Measurements from ENCODE around the gene IP6K1. TPM values are rescaled to one million over a fixed set of nuclear protein-coding genes. Genes with fewer than 3 reads are reported as not detected.

The IP6K1 gene
- polyA plus RNA-seq, 1 donor (not counting 4 experiments of a cell fraction or from before 2014, with no cell fraction given) = 24.5 TPM

DNA sequence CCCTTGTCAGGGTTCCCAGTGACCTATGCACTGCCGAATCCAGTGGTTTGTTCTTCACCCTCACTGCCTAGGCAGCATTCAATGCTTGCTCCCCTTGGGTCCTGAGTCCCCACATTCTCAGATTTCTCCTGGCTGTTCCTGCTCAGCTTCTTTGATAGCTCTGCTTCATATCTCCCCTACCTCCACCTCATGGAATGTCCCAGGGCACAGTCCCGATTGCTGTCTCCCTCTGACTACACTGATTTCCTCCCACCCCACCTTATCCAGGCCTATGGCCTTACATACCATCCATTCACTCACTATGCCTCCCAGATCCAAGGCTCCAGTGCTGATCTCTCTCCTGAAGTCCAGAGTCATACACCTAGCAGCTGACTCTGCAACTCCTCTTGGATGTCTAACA, 14.8 kb upstream of the IP6K1 start:
- DNase-seq (ENCODE audit: low read depth, low spot score) (no peak), FAIRE-seq (peak; percentile 29)
- H3K9ac ChIP-seq (ENCODE audit: control insufficient read depth, extremely low read depth, insufficient read depth, low read length) = no peak overlapping the region
- peaks cover 12% of the 10 kb centered on the region for H3K79me2 ChIP-seq (ENCODE audit: control insufficient read depth, insufficient read depth, low read length)
- TF ChIP-seq, protein P1, sequence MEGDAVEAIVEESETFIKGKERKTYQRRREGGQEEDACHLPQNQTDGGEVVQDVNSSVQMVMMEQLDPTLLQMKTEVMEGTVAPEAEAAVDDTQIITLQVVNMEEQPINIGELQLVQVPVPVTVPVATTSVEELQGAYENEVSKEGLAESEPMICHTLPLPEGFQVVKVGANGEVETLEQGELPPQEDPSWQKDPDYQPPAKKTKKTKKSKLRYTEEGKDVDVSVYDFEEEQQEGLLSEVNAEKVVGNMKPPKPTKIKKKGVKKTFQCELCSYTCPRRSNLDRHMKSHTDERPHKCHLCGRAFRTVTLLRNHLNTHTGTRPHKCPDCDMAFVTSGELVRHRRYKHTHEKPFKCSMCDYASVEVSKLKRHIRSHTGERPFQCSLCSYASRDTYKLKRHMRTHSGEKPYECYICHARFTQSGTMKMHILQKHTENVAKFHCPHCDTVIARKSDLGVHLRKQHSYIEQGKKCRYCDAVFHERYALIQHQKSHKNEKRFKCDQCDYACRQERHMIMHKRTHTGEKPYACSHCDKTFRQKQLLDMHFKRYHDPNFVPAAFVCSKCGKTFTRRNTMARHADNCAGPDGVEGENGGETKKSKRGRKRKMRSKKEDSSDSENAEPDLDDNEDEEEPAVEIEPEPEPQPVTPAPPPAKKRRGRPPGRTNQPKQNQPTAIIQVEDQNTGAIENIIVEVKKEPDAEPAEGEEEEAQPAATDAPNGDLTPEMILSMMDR (optimal IDR thresholded peaks at IDR 0.05 in 1 of 3, IDR thresholded peaks at IDR 0.05 in 1 of 3, conservative IDR thresholded peaks at IDR 0.05 in 1 of 3; ENCODE audit: extremely low read depth in 1 of 3, insufficient read depth in 2 of 3, low read length in 3 of 3) = no peak
- TF ChIP-seq EZH2 (IDR thresholded peaks at IDR 0.05; ENCODE audit: low read length) = no peak
- peaks cover 29% of the 10 kb centered on the region for H3K4me1 ChIP-seq (ENCODE audit: control insufficient read depth, extremely low read depth, insufficient read depth, low read length)
- H3K4me3 ChIP-seq (ENCODE audit: control insufficient read depth in 2 of 3, extremely low read depth in 1 of 3, insufficient read depth in 2 of 3, low read depth in 1 of 3, low read length in 3 of 3) = no peak overlapping the region
- no peak overlapping the region for H2AFZ ChIP-seq (ENCODE audit: control insufficient read depth, low read length)
- H3K9me3 ChIP-seq (ENCODE audit: control insufficient read depth, low read depth, low read length) = no peaks in the 10 kb centered on the region
- no peaks in the 10 kb centered on the region for H3K27me3 ChIP-seq (ENCODE audit: control insufficient read depth, extremely low read depth, insufficient read depth, low read length)
- dilution Hi-C loops (cut with MboI; ENCODE audit: extremely low pct_ligation_motif_present, low sequenced_read_pairs) = no loop called here
- H3K9me1 ChIP-seq (ENCODE audit: control insufficient read depth, extremely low read depth, insufficient read depth, low read length) = peaks cover 4% of the 10 kb centered on the region
- H3K4me2 ChIP-seq (ENCODE audit: control insufficient read depth, extremely low read depth, insufficient read depth, low read depth, low read length) = no peak overlapping the region
- H3K27ac ChIP-seq (ENCODE audit: control insufficient read depth, insufficient read depth, low read length) = no peak overlapping the region
- peaks cover 7% of the 10 kb centered on the region for H4K20me1 ChIP-seq (ENCODE audit: control insufficient read depth, extremely low read depth, insufficient read depth, low read length)
- H3K36me3 ChIP-seq (ENCODE audit: control insufficient read depth in 2 of 2, extremely low read depth in 1 of 2, insufficient read depth in 2 of 2, low read length in 2 of 2) = peaks cover 0 to 8% of the 10 kb centered on the region in 2 experiments

DNA sequence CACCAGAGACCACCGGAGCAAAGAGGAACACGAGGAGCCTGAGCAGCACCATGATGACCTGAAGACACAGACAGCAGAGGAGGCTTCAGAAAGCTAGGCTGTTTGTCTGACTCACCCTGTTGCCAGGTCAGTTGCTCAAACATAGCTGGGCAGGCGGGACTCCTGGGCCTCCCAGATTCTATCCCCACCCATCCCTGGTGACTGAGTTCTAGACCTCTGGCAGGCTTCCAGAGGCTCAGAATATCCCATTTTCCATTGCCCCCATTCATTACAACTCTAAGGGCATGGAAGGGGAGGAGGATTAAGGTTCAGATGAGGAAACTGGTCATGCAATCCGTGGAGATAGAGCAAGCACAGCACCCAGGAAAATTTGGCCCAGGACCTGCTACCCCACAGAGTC, 13.4 kb upstream of the IP6K1 start, which contains the start of gene CDHR4:
TSS of gene CDHR4 (minus strand) at position 113 of the 400 bp plus-strand sequence. CDS start at position 52, 61 bp downstream.
- DNase-seq (ENCODE audit: low read depth, low spot score) = no peak
- no peaks in the 10 kb centered on the region for H3K9me3 ChIP-seq (ENCODE audit: control insufficient read depth, low read depth, low read length)
- peak; percentile 41 for FAIRE-seq
- no peaks in the 10 kb centered on the region for H3K27me3 ChIP-seq (ENCODE audit: control insufficient read depth, extremely low read depth, insufficient read depth, low read length)
- no peak within 1 kb of the TSS for H3K27ac ChIP-seq (ENCODE audit: control insufficient read depth, insufficient read depth, low read length)
- no peak within 1 kb of the TSS for H3K9ac ChIP-seq (ENCODE audit: control insufficient read depth, extremely low read depth, insufficient read depth, low read length)
- dilution Hi-C loops (cut with MboI; ENCODE audit: extremely low pct_ligation_motif_present, low sequenced_read_pairs) = no loop called here
- no peaks in the 10 kb centered on the region for H3K9me1 ChIP-seq (ENCODE audit: control insufficient read depth, extremely low read depth, insufficient read depth, low read length)
- no peak within 1 kb of the TSS for H3K4me2 ChIP-seq (ENCODE audit: control insufficient read depth, extremely low read depth, insufficient read depth, low read depth, low read length)
- H2AFZ ChIP-seq (ENCODE audit: control insufficient read depth, low read length) = no peak within 1 kb of the TSS
- peaks cover 4% of the 10 kb centered on the region for H4K20me1 ChIP-seq (ENCODE audit: control insufficient read depth, extremely low read depth, insufficient read depth, low read length)
- H3K79me2 ChIP-seq (ENCODE audit: control insufficient read depth, insufficient read depth, low read length) = peaks cover 9% of the 10 kb centered on the region
- no peak for TF ChIP-seq EZH2 (IDR thresholded peaks at IDR 0.05; ENCODE audit: low read length)
- TF ChIP-seq, protein P1 (optimal IDR thresholded peaks at IDR 0.05 in 1 of 3, IDR thresholded peaks at IDR 0.05 in 1 of 3, conservative IDR thresholded peaks at IDR 0.05 in 1 of 3; ENCODE audit: extremely low read depth in 1 of 3, insufficient read depth in 2 of 3, low read length in 3 of 3) = no peak
- H3K36me3 ChIP-seq (ENCODE audit: control insufficient read depth in 2 of 2, extremely low read depth in 1 of 2, insufficient read depth in 2 of 2, low read length in 2 of 2) = peaks cover 0 to 5% of the 10 kb centered on the region in 2 experiments
- no peak within 1 kb of the TSS for H3K4me3 ChIP-seq (ENCODE audit: control insufficient read depth in 2 of 3, extremely low read depth in 1 of 3, insufficient read depth in 2 of 3, low read depth in 1 of 3, low read length in 3 of 3)
- H3K4me1 ChIP-seq (ENCODE audit: control insufficient read depth, extremely low read depth, insufficient read depth, low read length) = peaks cover 19% of the 10 kb centered on the region
